HEK293 (cell line): Measurements from ENCODE around the gene NELFB.

Source experiments
- CTCF ChIA-PET: fragments of 350-600 bp; formaldehyde crosslinking; extraction: SDS; loops from one replicate; lab custom pipeline; 2021; ENCODE audit warnings: antibody characterized with exemption; lab: Yijun Ruan, JAX
- POLR2A ChIA-PET: fragments of 300-600 bp; formaldehyde crosslinking; extraction: SDS; loops from one replicate; lab custom pipeline; 2020; ENCODE audit warnings: antibody characterized with exemption, inconsistent platforms; lab: Yijun Ruan, JAX
- H3K27ac ChIP-seq: fragments of 200-500 bp; sonication (Bioruptor generic); 2 replicates; pipeline ENCODE4 v1.5.1; 2014; ENCODE audit warnings: low read depth, low read length, control low read depth, inconsistent platforms; ENCODE audit errors: extremely low read depth
- H3K36me3 ChIP-seq, 2 experiments: fragments of 200-500 bp in 1 of 2; sonication (Bioruptor generic) in 1 of 2; 1 replicate in 1 of 2; 2 replicates in 1 of 2; pipeline ENCODE4 v1.5.1; 2014 to 2017; ENCODE audit warnings: inconsistent platforms in 2 of 2, low read length in 2 of 2; ENCODE audit not compliant: control insufficient read depth in 2 of 2, insufficient read depth in 1 of 2
- H3K4me1 ChIP-seq: fragments of 200-500 bp; sonication (Bioruptor generic); 2 replicates; pipeline ENCODE4 v1.5.1; 2014; ENCODE audit warnings: mild to moderate bottlenecking, low read length, inconsistent platforms; ENCODE audit not compliant: control insufficient read depth, insufficient read depth
- H3K4me3 ChIP-seq: 2 replicates; pipeline ENCODE4 v1.5.1; 2011; ENCODE audit warnings: low read depth, mild to moderate bottlenecking, control low read depth, low read length, moderate library complexity
- H3K9me3 ChIP-seq: fragments of 200-500 bp; sonication (Bioruptor generic); 2 replicates; pipeline ENCODE4 v1.5.1; 2014; ENCODE audit warnings: low read depth, low read length, inconsistent platforms; ENCODE audit not compliant: control insufficient read depth, insufficient read depth
- GLIS2 ChIP-seq: fragments of 450-650 bp; formaldehyde crosslinking; IDR thresholded peaks from 2 replicates; pipeline ENCODE4 v1.5.1; 2016; ENCODE audit warnings: missing biosample characterization, missing genetic modification characterization
- HIC1 ChIP-seq: fragments of 450-650 bp; formaldehyde crosslinking; IDR thresholded peaks from 2 replicates; pipeline ENCODE4 v1.5.1; 2016; ENCODE audit warnings: missing biosample characterization, missing genetic modification characterization
- KLF1 ChIP-seq: fragments of 450-650 bp; formaldehyde crosslinking; IDR thresholded peaks from 2 replicates; pipeline ENCODE4 v1.5.1; 2016; ENCODE audit warnings: missing biosample characterization, missing genetic modification characterization
- KLF9 ChIP-seq: fragments of 450-650 bp; formaldehyde crosslinking; IDR thresholded peaks from 2 replicates; pipeline ENCODE4 v1.5.1; 2016; ENCODE audit warnings: missing biosample characterization, missing genetic modification characterization, low read depth
- OSR2 ChIP-seq: fragments of 450-650 bp; formaldehyde crosslinking; IDR thresholded peaks from 2 replicates; pipeline ENCODE4 v1.5.1; 2016; ENCODE audit warnings: missing biosample characterization, missing genetic modification characterization
- OVOL3 ChIP-seq: fragments of 450-650 bp; formaldehyde crosslinking; IDR thresholded peaks from 2 replicates; pipeline ENCODE4 v1.5.1; 2016; ENCODE audit warnings: missing biosample characterization, missing genetic modification characterization
- SCRT2 ChIP-seq: fragments of 450-650 bp; formaldehyde crosslinking; IDR thresholded peaks from 2 replicates; pipeline ENCODE4 v1.5.1; 2016; ENCODE audit warnings: missing biosample characterization, missing genetic modification characterization
- SP2 ChIP-seq: fragments of 450-650 bp; formaldehyde crosslinking; IDR thresholded peaks from 2 replicates; pipeline ENCODE4 v1.5.1; 2016; ENCODE audit warnings: missing biosample characterization, missing genetic modification characterization
- SP3 ChIP-seq: fragments of 450-650 bp; formaldehyde crosslinking; IDR thresholded peaks from 2 replicates; pipeline ENCODE4 v1.5.1; 2016; ENCODE audit warnings: missing biosample characterization, missing genetic modification characterization
- TRIM28 ChIP-seq: IDR thresholded peaks from 2 replicates; pipeline ENCODE4 v1.6.1; 2011; ENCODE audit warnings: low read length, control low read depth, borderline replicate concordance
- ZEB2 ChIP-seq: fragments of 450-650 bp; formaldehyde crosslinking; IDR thresholded peaks from 2 replicates; pipeline ENCODE4 v1.5.1; 2016; ENCODE audit warnings: missing biosample characterization, missing genetic modification characterization
- ZFP41 ChIP-seq: fragments of 450-650 bp; formaldehyde crosslinking; IDR thresholded peaks from 2 replicates; pipeline ENCODE4 v1.5.1; 2016; ENCODE audit warnings: missing biosample characterization, missing genetic modification characterization, borderline replicate concordance
- ZNF335 ChIP-seq: fragments of 450-650 bp; formaldehyde crosslinking; conservative IDR thresholded peaks from 2 replicates; pipeline ENCODE4 v1.5.1; 2016; ENCODE audit warnings: missing biosample characterization, missing genetic modification characterization
- ZNF391 ChIP-seq: fragments of 450-650 bp; formaldehyde crosslinking; IDR thresholded peaks from 2 replicates; pipeline ENCODE4 v1.5.1; 2016; ENCODE audit warnings: low read depth, missing biosample characterization, missing genetic modification characterization, borderline replicate concordance
- ZNF76 ChIP-seq: fragments of 450-650 bp; formaldehyde crosslinking; IDR thresholded peaks from 2 replicates; pipeline ENCODE4; 2016; ENCODE audit warnings: low read depth, missing biosample characterization, missing genetic modification characterization, borderline replicate concordance
- TF ChIP-seq, protein P1 (sequence below): fragments of 450-650 bp; formaldehyde crosslinking; IDR thresholded peaks from 2 replicates; pipeline ENCODE4 v1.5.1; 2016; ENCODE audit warnings: missing biosample characterization, missing genetic modification characterization

Gene NELFB

GRCh38 chr9:137223078-137223970 is 31.8 kb upstream of the NELFB start (continued):
- TF ChIP-seq TRIM28 (no peak), OVOL3 (tag by site-specific recombination) (no peak), ZNF391 (tag by site-specific recombination) (no peak), SCRT2 (tag by site-specific recombination) (no peak)

DNA sequence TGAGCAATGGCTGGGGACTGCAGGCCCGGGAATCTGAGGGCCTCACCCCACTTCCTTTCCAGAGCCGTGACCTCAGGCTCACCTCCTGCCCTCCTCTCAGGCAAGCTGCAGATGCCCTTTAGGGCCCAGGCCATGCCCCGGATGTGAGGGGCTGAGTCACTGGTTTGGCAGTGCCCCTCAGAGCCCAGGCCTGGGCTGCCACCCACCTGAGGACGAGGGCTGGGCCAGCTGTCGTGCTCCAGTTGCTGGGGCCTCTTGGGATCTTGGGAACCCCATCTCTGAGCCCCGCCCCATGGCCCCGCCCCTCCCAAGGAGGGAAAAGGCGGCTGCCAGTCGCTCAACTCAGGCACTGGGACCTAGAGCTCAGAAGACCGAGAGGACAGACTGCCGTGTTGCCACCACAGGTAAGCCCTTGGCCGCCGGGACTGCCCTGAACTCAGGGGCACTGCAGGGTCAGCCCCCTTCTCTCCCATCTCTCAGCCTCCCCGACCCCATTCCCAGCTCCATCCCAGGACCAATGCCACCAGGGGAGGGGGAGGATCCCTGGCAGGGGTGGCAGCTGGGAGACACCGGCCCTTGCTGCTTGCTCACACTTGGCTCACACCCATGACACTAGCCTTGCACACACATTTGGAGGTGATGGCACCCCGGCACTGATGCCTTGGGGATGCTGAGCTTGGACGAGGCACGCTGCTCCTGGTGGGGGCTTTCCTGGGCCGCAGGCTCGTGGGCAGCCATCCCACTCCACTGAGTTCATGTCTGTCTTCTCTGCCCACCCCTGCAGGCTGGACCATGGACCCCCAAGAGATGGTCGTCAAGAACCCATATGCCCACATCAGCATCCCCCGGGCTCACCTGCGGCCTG is 30.1 kb upstream of the NELFB start, which contains the start of gene CYSRT1:
CYSRT1 (plus strand) TSS at position 345 of the 865 bp plus-strand sequence; CDS start at position 793, 448 bp downstream.
- Histone ChIP-seq H3K4me1 (peaks cover 4% of the 10 kb centered on the region), H3K27ac (peak within 1 kb of the TSS; percentile 83; the same call in 1 of the 2 replicates), H3K4me3 (peak within 1 kb of the TSS; percentile 89), H3K9me3 (no peaks in the 10 kb centered on the region), H3K36me3 (peaks cover 0 to 3% of the 10 kb centered on the region in 2 experiments; a peak in 1 of 3 replicates)
- TF ChIP-seq KLF9 (0 out of 2 replicates have a peak, but pooled peaks have one; percentile 28), SP2 (tag by site-specific recombination) (peak; percentile 32), KLF1 (tag by site-specific recombination) (peak; percentile 45), ZFP41 (tag by site-specific recombination) (no peak), SP3 (tag by site-specific recombination) (peak; percentile 44)
- TF ChIP-seq, protein P1, sequence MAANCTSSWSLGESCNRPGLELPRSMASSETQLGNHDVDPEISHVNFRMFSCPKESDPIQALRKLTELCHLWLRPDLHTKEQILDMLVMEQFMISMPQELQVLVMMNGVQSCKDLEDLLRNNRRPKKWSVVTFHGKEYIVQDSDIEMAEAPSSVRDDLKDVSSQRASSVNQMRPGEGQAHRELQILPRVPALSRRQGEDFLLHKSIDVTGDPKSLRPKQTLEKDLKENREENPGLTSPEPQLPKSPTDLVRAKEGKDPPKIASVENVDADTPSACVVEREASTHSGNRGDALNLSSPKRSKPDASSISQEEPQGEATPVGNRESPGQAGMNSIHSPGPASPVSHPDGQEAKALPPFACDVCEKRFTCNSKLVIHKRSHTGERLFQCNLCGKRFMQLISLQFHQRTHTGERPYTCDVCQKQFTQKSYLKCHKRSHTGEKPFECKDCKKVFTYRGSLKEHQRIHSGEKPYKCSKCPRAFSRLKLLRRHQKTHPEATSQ (tag by site-specific recombination), result no peak
- CTCF ChIA-PET, result interaction anchor here (0.7 to 6.7 kb wide), 10 partner anchors 9 to 445 kb away, joined by 3 to 69 read pairs (median 4); partner anchors contain the start of genes NPDC1, SAPCD2 and TUBB4B
- POLR2A ChIA-PET, result interaction anchor here (3.5 to 17.2 kb wide), 3 partner anchors 16 to 95 kb away, joined by 31 to 304 read pairs (median 234); partner anchors contain the start of genes NDOR1, TMEM203, TPRN and TUBB4B

GRCh38 chr9:137225699-137226331 is 29.3 kb upstream of the NELFB start:
- Histone ChIP-seq H3K36me3 (no peaks in the 10 kb centered on the region), H3K9me3 (no peaks in the 10 kb centered on the region), H3K4me3 (no peak overlapping the region), H3K4me1 (peaks cover 4% of the 10 kb centered on the region), H3K27ac (no peak overlapping the region)
- TF ChIP-seq HIC1 (tag by site-specific recombination) (peak; percentile 63), ZNF335 (tag by site-specific recombination) (peak; percentile 71), ZEB2 (no peak), ZNF76 (no peak), OSR2 (tag by site-specific recombination) (peak; percentile 13; the same call in 1 of the 2 replicates), GLIS2 (tag by site-specific recombination) (peak; percentile 19; the same call in 1 of the 2 replicates)
- ChIA-PET POLR2A (interaction anchor here (2.1 to 17.2 kb wide), 4 partner anchors 15 to 96 kb away, joined by 11 to 304 read pairs (median 122); partner anchors contain the start of genes ANAPC2, NDOR1, SSNA1 and TMEM203), CTCF (interaction anchor here (0.7 to 6.7 kb wide), 13 partner anchors 9 to 438 kb away, joined by 3 to 69 read pairs (median 9); partner anchors contain the start of genes ABCA2, MAN1B1, NPDC1 and SAPCD2)
